BJ (cell line): ENCODE results near the gene TUT4. TPM values are rescaled to one million over a fixed set of nuclear protein-coding genes. Genes with fewer than 3 reads are reported as not detected.

Experiments
- CTCF ChIA-PET: fragments of 350-600 bp; formaldehyde crosslinking; extraction: SDS; loops from one replicate; lab custom pipeline; 2021; ENCODE audit warnings: antibody characterized with exemption, inconsistent platforms; lab: Yijun Ruan, JAX
- POLR2A ChIA-PET: fragments of 300-600 bp; sonication (Branson Sonifier 250); formaldehyde crosslinking; extraction: SDS; loops from one replicate; lab custom pipeline; 2021; ENCODE audit warnings: antibody characterized with exemption; lab: Charles Lee
- DNase-seq: peaks from one replicate; pipeline ENCODE4 v3.0.0-alpha.2; 2011; ENCODE audit warnings: low read depth
- H3K27me3 ChIP-seq: 2 replicates; pipeline ENCODE4 v1.6.0; 2011; ENCODE audit warnings: low read length; ENCODE audit not compliant: control insufficient read depth, insufficient read depth
- H3K36me3 ChIP-seq: 2 replicates; pipeline ENCODE4 v1.5.1; 2011; ENCODE audit warnings: low read length; ENCODE audit not compliant: control insufficient read depth, insufficient read depth
- H3K4me3 ChIP-seq: 2 replicates; pipeline ENCODE4 v1.5.1; 2011; ENCODE audit warnings: low read depth, mild to moderate bottlenecking, control low read depth, low read length
- polyA plus RNA-seq: library from polyadenylated mRNA; depleted of rRNA; stranded (reverse); fragments of >200 nt; gene quantifications from 2 replicates; pipeline ENCODE4 v1.2.3, GENCODE V29; 2011; rRNA removed
- TF ChIP-seq, protein P1 (sequence below): IDR thresholded peaks from 2 replicates; pipeline ENCODE4 v1.5.1; 2011; ENCODE audit warnings: low read depth, mild to moderate bottlenecking, control low read depth, inconsistent platforms, low read length, moderate library complexity; ENCODE audit not compliant: insufficient read depth

Gene TUT4
- polyA plus RNA-seq, 1 experiment, result 27.9 TPM

DNA sequence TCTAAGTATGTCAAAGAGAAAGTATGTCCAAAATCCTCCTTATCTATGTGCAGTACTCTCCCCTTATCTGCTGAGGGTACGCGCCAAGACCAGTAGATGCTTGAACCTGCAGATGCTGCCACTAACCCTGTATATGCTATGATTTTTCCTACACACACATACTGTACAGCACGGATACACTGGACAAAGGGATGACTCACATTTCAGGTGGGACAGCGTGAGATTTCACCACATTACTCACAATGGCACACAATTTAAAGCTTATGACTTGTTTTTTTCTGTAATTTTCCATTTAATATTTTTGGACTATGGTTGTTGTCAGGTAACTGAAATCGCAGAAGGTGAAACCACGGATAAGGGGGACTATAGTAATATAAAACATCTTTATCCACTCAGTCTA, 152.8 kb downstream of the TUT4 start:
- no peak overlapping the region for H3K4me3 ChIP-seq
- TF ChIP-seq, protein P1, sequence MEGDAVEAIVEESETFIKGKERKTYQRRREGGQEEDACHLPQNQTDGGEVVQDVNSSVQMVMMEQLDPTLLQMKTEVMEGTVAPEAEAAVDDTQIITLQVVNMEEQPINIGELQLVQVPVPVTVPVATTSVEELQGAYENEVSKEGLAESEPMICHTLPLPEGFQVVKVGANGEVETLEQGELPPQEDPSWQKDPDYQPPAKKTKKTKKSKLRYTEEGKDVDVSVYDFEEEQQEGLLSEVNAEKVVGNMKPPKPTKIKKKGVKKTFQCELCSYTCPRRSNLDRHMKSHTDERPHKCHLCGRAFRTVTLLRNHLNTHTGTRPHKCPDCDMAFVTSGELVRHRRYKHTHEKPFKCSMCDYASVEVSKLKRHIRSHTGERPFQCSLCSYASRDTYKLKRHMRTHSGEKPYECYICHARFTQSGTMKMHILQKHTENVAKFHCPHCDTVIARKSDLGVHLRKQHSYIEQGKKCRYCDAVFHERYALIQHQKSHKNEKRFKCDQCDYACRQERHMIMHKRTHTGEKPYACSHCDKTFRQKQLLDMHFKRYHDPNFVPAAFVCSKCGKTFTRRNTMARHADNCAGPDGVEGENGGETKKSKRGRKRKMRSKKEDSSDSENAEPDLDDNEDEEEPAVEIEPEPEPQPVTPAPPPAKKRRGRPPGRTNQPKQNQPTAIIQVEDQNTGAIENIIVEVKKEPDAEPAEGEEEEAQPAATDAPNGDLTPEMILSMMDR, result no peak
- H3K27me3 ChIP-seq, result no peaks in the 10 kb centered on the region
- no peak for DNase-seq
- H3K36me3 ChIP-seq, result no peaks in the 10 kb centered on the region; the same call in 1 of the 2 replicates
- ChIA-PET POLR2A (no interaction called here), CTCF (no interaction called here)

DNA sequence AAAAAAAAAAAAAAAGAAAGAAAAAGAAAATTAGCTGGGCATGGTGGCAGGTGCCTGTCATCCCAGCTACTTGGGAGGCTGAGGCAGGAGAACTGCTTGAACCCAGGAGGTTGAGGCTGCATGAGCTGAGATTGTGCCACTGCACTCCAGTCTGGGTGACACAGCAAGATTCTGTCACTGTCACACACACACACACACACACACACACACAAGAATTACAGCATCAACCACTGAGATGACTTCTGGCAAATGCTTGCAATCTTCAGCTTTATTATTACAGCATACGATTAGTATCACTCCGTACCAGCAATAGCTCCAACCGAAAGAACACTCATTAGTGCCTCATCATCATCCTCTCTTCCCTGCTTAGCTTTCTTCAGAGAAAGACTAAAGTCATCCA, 153.3 kb downstream of the TUT4 start:
- Histone ChIP-seq H3K27me3 (no peaks in the 10 kb centered on the region), H3K4me3 (no peak overlapping the region), H3K36me3 (no peaks in the 10 kb centered on the region; the same call in 1 of the 2 replicates)
- ChIA-PET POLR2A (no interaction called here), CTCF (no interaction called here)
- TF ChIP-seq, protein P1, result no peak
- DNase-seq, result no peak

DNA sequence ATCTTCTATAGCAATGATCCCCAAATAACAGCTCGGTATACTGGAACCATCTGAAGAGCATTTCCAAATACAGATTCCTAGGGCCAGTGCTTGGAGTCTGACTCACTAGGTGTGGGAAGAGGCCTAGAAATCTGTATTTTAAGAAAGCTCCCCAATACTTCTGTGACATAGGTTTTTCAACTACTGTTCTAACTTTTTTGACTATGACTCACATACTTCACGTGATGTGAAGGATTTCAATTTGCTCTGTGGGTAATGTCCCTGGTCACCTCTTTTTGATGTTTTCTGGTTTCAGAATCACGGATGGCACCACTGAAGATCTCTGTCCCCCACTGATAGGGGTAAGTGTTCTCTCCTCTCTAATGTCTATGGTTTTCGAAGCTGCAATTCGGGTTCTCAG, 159.7 kb downstream of the TUT4 start:
- Histone ChIP-seq H3K27me3 (no peaks in the 10 kb centered on the region), H3K4me3 (no peak overlapping the region), H3K36me3 (no peaks in the 10 kb centered on the region; the same call in 1 of the 2 replicates)
- ChIA-PET POLR2A (no interaction called here), CTCF (interaction anchor here (0.8 to 1.0 kb wide), 2 partner anchors 9 kb away, joined by 3 to 4 read pairs; no protein-coding TSS in a partner anchor)
- no peak for DNase-seq
- TF ChIP-seq, protein P1, result no peak

DNA sequence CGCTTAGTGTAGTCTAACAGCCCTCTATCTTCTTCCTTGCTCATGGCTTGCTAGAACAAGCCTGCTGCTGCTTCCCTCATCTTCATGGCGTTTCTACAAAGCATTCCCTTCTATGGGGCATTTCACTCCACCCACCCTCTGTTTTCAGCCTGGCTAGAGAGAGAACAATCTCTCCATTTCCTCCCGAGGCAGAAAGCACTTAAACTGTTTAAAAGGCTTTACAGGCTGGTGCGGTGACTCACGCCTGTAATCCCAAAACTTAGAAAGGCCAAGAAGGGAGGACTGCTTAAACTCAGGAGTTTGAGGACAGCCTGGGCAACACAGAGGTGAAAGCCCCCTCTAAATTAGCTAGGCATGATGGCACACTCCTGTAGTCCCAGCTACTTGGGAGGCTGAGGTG, 166.4 kb downstream of the TUT4 start:
- ChIA-PET POLR2A (no interaction called here), CTCF (interaction anchor here (0.6 kb wide), 1 partner anchor 402 kb away, joined by 3 read pairs; no protein-coding TSS in a partner anchor)
- Histone ChIP-seq H3K27me3 (no peaks in the 10 kb centered on the region), H3K36me3 (no peaks in the 10 kb centered on the region; the same call in 1 of the 2 replicates), H3K4me3 (no peak overlapping the region)
- no peak for DNase-seq
- TF ChIP-seq, protein P1, result no peak

DNA sequence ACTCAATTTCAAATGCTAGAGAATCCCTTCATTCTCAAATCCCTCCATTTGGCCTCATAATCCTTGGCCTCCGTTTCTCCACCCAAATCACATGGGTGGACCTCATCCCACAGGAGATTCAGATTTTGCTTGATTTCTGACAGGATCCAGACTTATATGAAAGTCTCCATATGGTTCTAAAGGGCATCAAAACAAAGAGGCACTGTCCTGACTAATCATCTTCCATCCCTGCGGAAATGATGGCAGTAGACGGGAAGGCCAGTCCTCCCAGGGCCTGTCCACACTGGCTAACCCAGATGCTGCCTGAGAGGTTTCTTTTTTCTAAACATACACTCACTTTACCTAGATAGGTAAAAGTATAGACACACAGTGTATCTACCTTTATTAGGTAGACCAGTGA, 167.5 kb downstream of the TUT4 start:
- CTCF ChIA-PET, result no interaction called here
- POLR2A ChIA-PET, result no interaction called here
- Histone ChIP-seq H3K4me3 (no peak overlapping the region), H3K27me3 (no peaks in the 10 kb centered on the region), H3K36me3 (no peaks in the 10 kb centered on the region; the same call in 1 of the 2 replicates)
- no peak for DNase-seq
- TF ChIP-seq, protein P1, result no peak

Other genes with a start within 250 kb of the TUT4 start
- 13.1 and 18.9 TPM in 2 replicates for gene CC2D1B, start 186.9 kb downstream of the TUT4 start, polyA plus RNA-seq
- 2.8 and 3.1 TPM in 2 replicates for gene ORC1, start 148.7 kb downstream of the TUT4 start, polyA plus RNA-seq
- 14.2 and 19.6 TPM in 2 replicates for gene PRPF38A, start 148.5 kb downstream of the TUT4 start, polyA plus RNA-seq
- 40.6 and 44.5 TPM in 2 replicates for gene GPX7, start 49.3 kb upstream of the TUT4 start, polyA plus RNA-seq
- gene SHISAL2A, start 80.1 kb upstream of the TUT4 start, polyA plus RNA-seq, result not detected in 2 replicates
- gene COA7, start 145.3 kb upstream of the TUT4 start, polyA plus RNA-seq, result 9.9 and 14.4 TPM in 2 replicates
- gene ZYG11B, start 173.4 kb upstream of the TUT4 start, polyA plus RNA-seq, result 19.0 and 26.8 TPM in 2 replicates